Immature natural killer cell (primary cell): ENCODE data around the gene TEX14. TPM values are rescaled to one million over a fixed set of nuclear protein-coding genes. Genes with fewer than 3 reads are reported as not detected.
A peak's percentile ranks its signal among the peaks of the same experiment; 100 is the strongest.

Source experiments
- DNase-seq, 3 donors: peaks; one replicate each; pipeline ENCODE4 v3.0.0; 2022; ENCODE audit warnings: mixed read lengths in 1 of 3
- H3K27ac Mint-ChIP-seq, 6 donors: one replicate each; pipeline ENCODE4 v1.8.0; 2020; ENCODE audit warnings: mixed read lengths in 6 of 6, mild to moderate bottlenecking in 5 of 6, inconsistent platforms in 4 of 6, moderate library complexity in 3 of 6
- H3K27me3 Mint-ChIP-seq, 3 donors: one replicate each; pipeline ENCODE4 v1.8.0; 2020 to 2021; ENCODE audit warnings: low read depth in 3 of 3, mild to moderate bottlenecking in 3 of 3, mixed read lengths in 3 of 3, moderate library complexity in 3 of 3, inconsistent platforms in 1 of 3
- H3K36me3 Mint-ChIP-seq, 3 donors: one replicate each; pipeline ENCODE4 v1.8.0; 2020; ENCODE audit warnings: mixed read lengths in 3 of 3, inconsistent platforms in 2 of 3, mild to moderate bottlenecking in 2 of 3
- H3K4me1 Mint-ChIP-seq, 2 donors: one replicate each; pipeline ENCODE4 v1.8.0; 2020; ENCODE audit warnings: inconsistent platforms in 2 of 2, mild to moderate bottlenecking in 2 of 2, mixed read lengths in 2 of 2, moderate library complexity in 1 of 2
- H3K4me3 Mint-ChIP-seq, 5 donors: one replicate each; pipeline ENCODE4 v1.8.0; 2020; ENCODE audit warnings: mild to moderate bottlenecking in 5 of 5, mixed read lengths in 5 of 5, inconsistent platforms in 3 of 5, moderate library complexity in 3 of 5
- H3K9me3 Mint-ChIP-seq, 6 donors: one replicate each; pipeline ENCODE4 v1.8.0; 2020; ENCODE audit warnings: mild to moderate bottlenecking in 6 of 6, mixed read lengths in 6 of 6, inconsistent platforms in 4 of 6, moderate library complexity in 3 of 6
- polyA plus RNA-seq, 3 donors: library from polyadenylated mRNA; unstranded; fragments of 300-500 nt; fragmentation: Illumina TruSeq; gene quantifications; one replicate each; pipeline ENCODE4 v1.2.3, GENCODE V29; 2021

Gene TEX14
- polyA plus RNA-seq, 3 donors from 2014 or later: not detected

GRCh38 chr17:58521680-58522079 is 170.2 kb downstream of the TEX14 start:
- H3K27ac Mint-ChIP-seq: no peak overlapping the region
- H3K4me1 Mint-ChIP-seq: peaks cover 13 to 27% of the 10 kb centered on the region in 2 donors
- no peak overlapping the region for H3K4me3 Mint-ChIP-seq
- H3K9me3 Mint-ChIP-seq: no peaks in the 10 kb centered on the region
- peaks cover 11 to 19% (median 16%) of the 10 kb centered on the region in 3 donors for H3K27me3 Mint-ChIP-seq
- DNase-seq: no peak
- peaks cover 0 to 4% (median 3%) of the 10 kb centered on the region in 3 donors for H3K36me3 Mint-ChIP-seq

- Mint-ChIP-seq H3K36me3 (peaks cover 0 to 4% (median 3%) of the 10 kb centered on the region in 3 donors), H3K27ac (peak overlapping the region in 2 of 6 donors; percentile 19 to 35), H3K4me1 (peaks cover 21 to 35% of the 10 kb centered on the region in 2 donors), H3K27me3 (peaks cover 11 to 20% (median 18%) of the 10 kb centered on the region in 3 donors), H3K4me3 (no peak overlapping the region), H3K9me3 (no peaks in the 10 kb centered on the region)
- no peak for DNase-seq
Measured at GRCh38 chr17:58520843-58521430, 170.9 kb downstream of the TEX14 start.

GRCh38 chr17:58517928-58518609 is 173.8 kb downstream of the TEX14 start:
- Mint-ChIP-seq H3K4me1 (peaks cover 42 to 56% of the 10 kb centered on the region in 2 donors), H3K36me3 (peaks cover 0 to 4% (median 0%) of the 10 kb centered on the region in 3 donors), H3K27me3 (peaks cover 11 to 23% (median 21%) of the 10 kb centered on the region in 3 donors), H3K4me3 (peak overlapping the region; percentile 94 to 99 (median 96)), H3K9me3 (no peaks in the 10 kb centered on the region), H3K27ac (peak overlapping the region; percentile 89 to 98 (median 94))
- peak in 2 of 3 donors; percentile 100 for DNase-seq

GRCh38 chr17:58517378-58517927 is 174.4 kb downstream of the TEX14 start:
- Mint-ChIP-seq H3K4me1 (peaks cover 47 to 60% of the 10 kb centered on the region in 2 donors), H3K4me3 (peak overlapping the region; percentile 94 to 99 (median 96)), H3K27me3 (peaks cover 11 to 26% (median 22%) of the 10 kb centered on the region in 3 donors), H3K9me3 (no peaks in the 10 kb centered on the region), H3K36me3 (no peaks in the 10 kb centered on the region), H3K27ac (peak overlapping the region; percentile 89 to 98 (median 94))
- peak in 1 of 3 donors; percentile 100 for DNase-seq

GRCh38 chr17:58516644-58517377 is 175.0 kb downstream of the TEX14 start:
- H3K27ac Mint-ChIP-seq: peak overlapping the region; percentile 89 to 98 (median 94)
- H3K4me1 Mint-ChIP-seq: peaks cover 49 to 60% of the 10 kb centered on the region in 2 donors
- peaks cover 0 to 1% (median under 1%) of the 10 kb centered on the region in 3 donors for H3K36me3 Mint-ChIP-seq
- H3K27me3 Mint-ChIP-seq: peaks cover 11 to 26% (median 22%) of the 10 kb centered on the region in 3 donors
- DNase-seq: no peak
- H3K9me3 Mint-ChIP-seq: no peaks in the 10 kb centered on the region
- H3K4me3 Mint-ChIP-seq: peak overlapping the region; percentile 94 to 99 (median 96)

- Mint-ChIP-seq H3K4me3 (peak overlapping the region; percentile 61 to 94 (median 78)), H3K4me1 (peaks cover 60 to 66% of the 10 kb centered on the region in 2 donors), H3K9me3 (no peaks in the 10 kb centered on the region), H3K27me3 (peaks cover 11 to 26% (median 22%) of the 10 kb centered on the region in 3 donors), H3K36me3 (peaks cover 5 to 16% (median 7%) of the 10 kb centered on the region in 3 donors), H3K27ac (peak overlapping the region; percentile 25 to 96 (median 90))
- no peak for DNase-seq
Measured at GRCh38 chr17:58515286-58515685, 176.6 kb downstream of the TEX14 start.

- Mint-ChIP-seq H3K36me3 (peaks cover 10 to 22% (median 12%) of the 10 kb centered on the region in 3 donors), H3K27ac (peak overlapping the region; percentile 25 to 96 (median 90)), H3K4me3 (peak overlapping the region; percentile 61 to 94 (median 78)), H3K9me3 (no peaks in the 10 kb centered on the region), H3K4me1 (peaks cover 60 to 65% of the 10 kb centered on the region in 2 donors), H3K27me3 (peaks cover 11 to 26% (median 22%) of the 10 kb centered on the region in 3 donors)
- DNase-seq: no peak
Measured at GRCh38 chr17:58514770-58515157, 177.1 kb downstream of the TEX14 start.

- H3K27me3 Mint-ChIP-seq: peaks cover 11 to 26% (median 22%) of the 10 kb centered on the region in 3 donors
- no peaks in the 10 kb centered on the region for H3K9me3 Mint-ChIP-seq
- peaks cover 60 to 63% of the 10 kb centered on the region in 2 donors for H3K4me1 Mint-ChIP-seq
- DNase-seq: peak; percentile 72 to 74 (median 73)
- H3K36me3 Mint-ChIP-seq: peaks cover 12 to 28% (median 17%) of the 10 kb centered on the region in 3 donors
- H3K27ac Mint-ChIP-seq: peak within 1 kb of the TSS; percentile 74 to 96 (median 90)
- peak within 1 kb of the TSS; percentile 84 to 94 (median 88) for H3K4me3 Mint-ChIP-seq
Measured at GRCh38 chr17:58513965-58514769, 177.7 kb downstream of the TEX14 start, which contains the start of gene MTMR4. Gene MTMR4, minus strand, starts transcription at chr17:58514638. Its CDS starts 231 bp downstream, at chr17:58514407.

- Mint-ChIP-seq H3K27me3 (peaks cover 9 to 22% (median 19%) of the 10 kb centered on the region in 3 donors), H3K9me3 (no peaks in the 10 kb centered on the region), H3K4me3 (peak overlapping the region; percentile 84 to 89 (median 85)), H3K4me1 (peaks cover 53 to 57% of the 10 kb centered on the region in 2 donors), H3K27ac (peak overlapping the region in 5 of 6 donors; percentile 61 to 84 (median 66)), H3K36me3 (peaks cover 16 to 32% (median 20%) of the 10 kb centered on the region in 3 donors)
- DNase-seq: no peak
Measured at GRCh38 chr17:58513267-58513964, 178.4 kb downstream of the TEX14 start.

GRCh38 chr17:58510075-58510474 is 181.8 kb downstream of the TEX14 start:
- Mint-ChIP-seq H3K27ac (peak overlapping the region in 2 of 6 donors; percentile 41 to 76), H3K36me3 (peaks cover 20 to 49% (median 29%) of the 10 kb centered on the region in 3 donors), H3K4me1 (peaks cover 27 to 31% of the 10 kb centered on the region in 2 donors), H3K27me3 (peaks cover 0 to 8% (median 3%) of the 10 kb centered on the region in 3 donors), H3K4me3 (no peak overlapping the region), H3K9me3 (no peaks in the 10 kb centered on the region)
- DNase-seq: no peak

GRCh38 chr17:58508341-58509067 is 183.3 kb downstream of the TEX14 start:
- H3K36me3 Mint-ChIP-seq: peaks cover 20 to 60% (median 32%) of the 10 kb centered on the region in 3 donors
- peaks cover 18 to 22% of the 10 kb centered on the region in 2 donors for H3K4me1 Mint-ChIP-seq
- no peaks in the 10 kb centered on the region for H3K9me3 Mint-ChIP-seq
- H3K27me3 Mint-ChIP-seq: peaks cover 0 to 10% (median 3%) of the 10 kb centered on the region in 3 donors
- no peak overlapping the region for H3K27ac Mint-ChIP-seq
- no peak for DNase-seq
- H3K4me3 Mint-ChIP-seq: no peak overlapping the region
